Measurements from ENCODE around the gene POU2AF1. TPM values are rescaled to one million over a fixed set of nuclear protein-coding genes. Genes with fewer than 3 reads are reported as not detected.
A peak's percentile ranks its signal among the peaks of the same experiment; 100 is the strongest.

The POU2AF1 gene
- total and polyA plus RNA-seq, 2 of the 13 experiments (the other 11 are each of a cell fraction or from before 2014, with no cell fraction given): 1.9 to 3.6 TPM

DNA sequence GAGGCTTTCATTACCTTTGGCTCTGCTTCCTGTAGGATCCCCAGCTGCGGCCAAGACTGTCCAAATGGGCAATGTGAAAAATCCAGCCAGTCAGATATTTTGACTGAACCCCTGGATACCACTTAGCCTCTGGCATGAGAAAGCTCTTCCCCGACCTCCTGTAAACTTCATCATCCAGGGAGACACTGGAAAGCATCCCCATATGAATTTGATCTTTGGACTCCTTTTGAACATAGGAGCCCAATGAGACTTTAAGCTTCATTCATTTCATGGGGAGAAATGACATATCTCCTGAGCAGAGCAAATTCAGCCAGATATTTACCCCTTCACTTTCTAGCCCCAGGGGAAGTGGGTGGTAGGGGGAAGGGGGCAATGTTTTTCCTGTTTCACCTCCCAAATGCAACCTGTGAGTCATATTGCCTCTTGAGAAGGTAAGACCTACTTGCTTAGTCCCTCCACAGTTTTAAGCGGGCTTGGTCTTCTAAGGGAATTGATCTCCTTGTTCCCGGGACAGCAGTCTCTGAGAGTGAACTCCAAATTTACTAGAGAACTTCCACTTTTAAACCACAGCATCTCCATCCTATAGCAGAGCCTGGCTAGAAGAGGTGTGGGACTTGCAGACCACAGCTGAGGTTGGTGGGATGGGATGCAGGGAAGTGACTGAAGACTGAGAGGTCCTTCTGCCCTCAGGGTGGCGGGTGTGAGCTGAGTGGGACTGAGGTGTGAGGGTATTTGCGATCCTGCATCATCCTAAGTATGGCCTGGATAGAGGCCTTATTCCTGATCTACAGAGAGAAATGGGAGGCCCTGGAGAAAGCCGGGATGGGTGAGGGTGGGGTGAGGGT lies 20.3 kb upstream of the POU2AF1 start (continued):
- TF ChIP-seq HOXA9 (CRISPR knock-in tag; IDR thresholded peaks at IDR 0.05; ENCODE audit: borderline replicate concordance): no peak
- TF ChIP-seq HMG20B (CRISPR knock-in tag; conservative IDR thresholded peaks at IDR 0.05): no peak
- TF ChIP-seq, protein P1, sequence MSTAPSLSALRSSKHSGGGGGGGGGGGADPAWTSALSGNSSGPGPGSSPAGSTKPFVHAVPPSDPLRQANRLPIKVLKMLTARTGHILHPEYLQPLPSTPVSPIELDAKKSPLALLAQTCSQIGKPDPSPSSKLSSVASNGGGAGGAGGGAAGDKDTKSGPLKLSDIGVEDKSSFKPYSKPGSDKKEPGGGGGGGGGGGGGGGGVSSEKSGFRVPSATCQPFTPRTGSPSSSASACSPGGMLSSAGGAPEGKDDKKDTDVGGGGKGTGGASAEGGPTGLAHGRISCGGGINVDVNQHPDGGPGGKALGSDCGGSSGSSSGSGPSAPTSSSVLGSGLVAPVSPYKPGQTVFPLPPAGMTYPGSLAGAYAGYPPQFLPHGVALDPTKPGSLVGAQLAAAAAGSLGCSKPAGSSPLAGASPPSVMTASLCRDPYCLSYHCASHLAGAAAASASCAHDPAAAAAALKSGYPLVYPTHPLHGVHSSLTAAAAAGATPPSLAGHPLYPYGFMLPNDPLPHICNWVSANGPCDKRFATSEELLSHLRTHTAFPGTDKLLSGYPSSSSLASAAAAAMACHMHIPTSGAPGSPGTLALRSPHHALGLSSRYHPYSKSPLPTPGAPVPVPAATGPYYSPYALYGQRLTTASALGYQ (CRISPR knock-in tag; IDR thresholded peaks at IDR 0.05): no peak
- TF ChIP-seq PAX8 (CRISPR knock-in tag; IDR thresholded peaks at IDR 0.05; ENCODE audit: borderline replicate concordance): no peak
- TF ChIP-seq ZNF883 (CRISPR knock-in tag; IDR thresholded peaks at IDR 0.05; ENCODE audit: not compliant biosample characterization): no peak
- TF ChIP-seq, protein P2, sequence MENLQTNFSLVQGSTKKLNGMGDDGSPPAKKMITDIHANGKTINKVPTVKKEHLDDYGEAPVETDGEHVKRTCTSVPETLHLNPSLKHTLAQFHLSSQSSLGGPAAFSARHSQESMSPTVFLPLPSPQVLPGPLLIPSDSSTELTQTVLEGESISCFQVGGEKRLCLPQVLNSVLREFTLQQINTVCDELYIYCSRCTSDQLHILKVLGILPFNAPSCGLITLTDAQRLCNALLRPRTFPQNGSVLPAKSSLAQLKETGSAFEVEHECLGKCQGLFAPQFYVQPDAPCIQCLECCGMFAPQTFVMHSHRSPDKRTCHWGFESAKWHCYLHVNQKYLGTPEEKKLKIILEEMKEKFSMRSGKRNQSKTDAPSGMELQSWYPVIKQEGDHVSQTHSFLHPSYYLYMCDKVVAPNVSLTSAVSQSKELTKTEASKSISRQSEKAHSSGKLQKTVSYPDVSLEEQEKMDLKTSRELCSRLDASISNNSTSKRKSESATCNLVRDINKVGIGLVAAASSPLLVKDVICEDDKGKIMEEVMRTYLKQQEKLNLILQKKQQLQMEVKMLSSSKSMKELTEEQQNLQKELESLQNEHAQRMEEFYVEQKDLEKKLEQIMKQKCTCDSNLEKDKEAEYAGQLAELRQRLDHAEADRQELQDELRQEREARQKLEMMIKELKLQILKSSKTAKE (CRISPR knock-in tag; IDR thresholded peaks at IDR 0.05; ENCODE audit: borderline replicate concordance): no peak
- TF ChIP-seq ZNF83 (CRISPR knock-in tag; IDR thresholded peaks at IDR 0.05; ENCODE audit: borderline replicate concordance): no peak
- TF ChIP-seq BCL6 (CRISPR knock-in tag; IDR thresholded peaks at IDR 0.05): peak; percentile 28; the same call in 1 of the 2 replicates
- TF ChIP-seq MEIS1 (CRISPR knock-in tag; IDR thresholded peaks at IDR 0.05; ENCODE audit: borderline replicate concordance): no peak
- no peak for TF ChIP-seq NPAS2 (CRISPR knock-in tag; IDR thresholded peaks at IDR 0.05; ENCODE audit: borderline replicate concordance)
- TF ChIP-seq HNF4A (CRISPR knock-in tag; IDR thresholded peaks at IDR 0.05): peak; percentile 69
- TF ChIP-seq ZNF329 (CRISPR knock-in tag; IDR thresholded peaks at IDR 0.05; ENCODE audit: low read depth): no peak
- TF ChIP-seq ARID5B (CRISPR knock-in tag; IDR thresholded peaks at IDR 0.05): peak; percentile 45; the same call in 1 of the 2 replicates
- TF ChIP-seq, protein P3, sequence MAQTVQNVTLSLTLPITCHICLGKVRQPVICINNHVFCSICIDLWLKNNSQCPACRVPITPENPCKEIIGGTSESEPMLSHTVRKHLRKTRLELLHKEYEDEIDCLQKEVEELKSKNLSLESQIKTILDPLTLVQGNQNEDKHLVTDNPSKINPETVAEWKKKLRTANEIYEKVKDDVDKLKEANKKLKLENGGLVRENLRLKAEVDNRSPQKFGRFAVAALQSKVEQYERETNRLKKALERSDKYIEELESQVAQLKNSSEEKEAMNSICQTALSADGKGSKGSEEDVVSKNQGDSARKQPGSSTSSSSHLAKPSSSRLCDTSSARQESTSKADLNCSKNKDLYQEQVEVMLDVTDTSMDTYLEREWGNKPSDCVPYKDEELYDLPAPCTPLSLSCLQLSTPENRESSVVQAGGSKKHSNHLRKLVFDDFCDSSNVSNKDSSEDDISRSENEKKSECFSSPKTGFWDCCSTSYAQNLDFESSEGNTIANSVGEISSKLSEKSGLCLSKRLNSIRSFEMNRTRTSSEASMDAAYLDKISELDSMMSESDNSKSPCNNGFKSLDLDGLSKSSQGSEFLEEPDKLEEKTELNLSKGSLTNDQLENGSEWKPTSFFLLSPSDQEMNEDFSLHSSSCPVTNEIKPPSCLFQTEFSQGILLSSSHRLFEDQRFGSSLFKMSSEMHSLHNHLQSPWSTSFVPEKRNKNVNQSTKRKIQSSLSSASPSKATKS (CRISPR knock-in tag; IDR thresholded peaks at IDR 0.05): no peak
